Measurements from ENCODE around the gene DYNC1LI2.

The DYNC1LI2 gene

DNA sequence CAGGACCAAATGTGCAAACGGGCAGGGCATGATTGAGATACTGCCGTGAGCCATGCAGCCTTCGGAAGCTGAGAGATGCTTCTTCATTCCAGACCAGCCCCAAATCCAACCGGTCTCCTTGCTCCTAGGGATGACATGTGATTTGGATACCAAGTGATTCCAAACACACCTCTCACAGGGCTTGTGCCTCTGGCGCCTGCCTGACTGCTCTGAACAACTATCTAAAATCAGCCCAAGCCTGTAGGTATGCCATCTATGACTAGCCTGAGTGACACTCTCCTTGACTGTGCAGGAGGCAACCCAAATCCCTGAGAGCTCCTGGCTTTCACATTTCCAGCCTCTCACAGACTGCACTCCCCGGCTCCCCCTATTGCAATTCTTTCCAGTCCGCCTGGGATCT lies 20.3 kb downstream of the DYNC1LI2 start:
- H3K79me1 ChIP-seq (ENCODE audit: low read depth, low read length) = no peaks in the 10 kb centered on the region
- no peak overlapping the region for H3K27ac ChIP-seq (replicated peaks; ENCODE audit: low read length)
- peaks cover 0 to 2% of the 10 kb centered on the region in 2 donors for H3K9me3 ChIP-seq (replicated peaks in 1 of 2; ENCODE audit: control insufficient read depth in 2 of 2, insufficient read depth in 1 of 2, low read depth in 1 of 2, low read length in 2 of 2)
- no peak overlapping the region for H3K4me3 ChIP-seq (ENCODE audit: low read length in 2 of 2)
- H2BK120ac ChIP-seq (ENCODE audit: low read depth, low read length) = no peak overlapping the region
- H3K4me1 ChIP-seq (ENCODE audit: control insufficient read depth in 2 of 2, insufficient read depth in 1 of 2, low read depth in 1 of 2, low read length in 2 of 2) = no peaks in the 10 kb centered on the region
- H2BK5ac ChIP-seq (ENCODE audit: low read length) = no peak overlapping the region
- no peak overlapping the region for H4K91ac ChIP-seq (ENCODE audit: low read depth, low read length, poor library complexity)
- peaks cover 53 to 99% of the 10 kb centered on the region in 2 donors for H3K36me3 ChIP-seq (replicated peaks in 1 of 2; ENCODE audit: control insufficient read depth in 2 of 2, insufficient read depth in 2 of 2, low read length in 2 of 2)
- H2AFZ ChIP-seq (ENCODE audit: low read length) = no peak overlapping the region
- H2BK15ac ChIP-seq (ENCODE audit: low read length) = no peak overlapping the region
- H3K4me2 ChIP-seq (ENCODE audit: insufficient read depth, low read length, poor library complexity, severe bottlenecking) = no peak overlapping the region
- H3K9ac ChIP-seq (ENCODE audit: low read depth, low read length, poor library complexity) = no peak overlapping the region
- no peak overlapping the region for H3K14ac ChIP-seq (ENCODE audit: low read length)
- no peak overlapping the region for H2AK5ac ChIP-seq (ENCODE audit: low read depth, low read length)
- no peak for DNase-seq (ENCODE audit: low spot score)
- H3K18ac ChIP-seq (ENCODE audit: low read length) = no peak overlapping the region
- H4K8ac ChIP-seq (ENCODE audit: low read depth, low read length) = no peak overlapping the region
- H2BK12ac ChIP-seq (ENCODE audit: low read length) = no peak overlapping the region
- H3K27me3 ChIP-seq (ENCODE audit: control insufficient read depth in 3 of 3, insufficient read depth in 3 of 3, low read depth in 1 of 3, low read length in 3 of 3) = no peaks in the 10 kb centered on the region
- WGBS, 2 donors (ENCODE audit: extremely low coverage in 2 of 2, insufficient read length in 2 of 2, insufficient replicate concordance in 1 of 2) = no CpG with 5 or more reads among the region's 7 CpGs
- no peak overlapping the region for H3K23ac ChIP-seq (ENCODE audit: low read depth, low read length, poor library complexity)
- H3K4ac ChIP-seq (ENCODE audit: low read length) = no peak overlapping the region

DNA sequence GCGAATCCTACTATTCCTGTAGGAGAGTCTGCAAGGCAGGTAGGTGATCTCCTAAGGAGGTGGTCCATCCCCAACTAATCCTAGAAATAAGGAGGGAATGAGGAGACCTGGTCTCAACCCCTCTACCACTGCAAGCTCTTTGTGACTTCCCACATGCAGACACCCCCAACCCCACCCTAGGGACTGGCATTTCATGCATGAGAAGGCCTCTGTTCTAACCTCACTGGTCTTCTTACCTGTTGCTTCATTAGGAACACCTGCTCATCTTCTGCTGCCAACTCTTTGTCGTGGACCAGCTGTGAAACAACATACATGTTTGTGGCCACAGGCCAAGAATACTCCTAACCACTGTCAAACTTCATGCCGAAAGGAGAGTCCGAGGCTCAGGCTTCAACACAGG lies 22.6 kb downstream of the DYNC1LI2 start:
- Histone ChIP-seq H3K4me1 (ENCODE audit: control insufficient read depth in 2 of 2, insufficient read depth in 1 of 2, low read depth in 1 of 2, low read length in 2 of 2) (no peaks in the 10 kb centered on the region), H3K27ac (replicated peaks; ENCODE audit: low read length) (no peak overlapping the region), H2BK120ac (ENCODE audit: low read depth, low read length) (no peak overlapping the region), H3K9me3 (replicated peaks in 1 of 2; ENCODE audit: control insufficient read depth in 2 of 2, insufficient read depth in 1 of 2, low read depth in 1 of 2, low read length in 2 of 2) (no peaks in the 10 kb centered on the region), H2BK5ac (ENCODE audit: low read length) (no peak overlapping the region), H3K14ac (ENCODE audit: low read length) (no peak overlapping the region), H2AK5ac (ENCODE audit: low read depth, low read length) (no peak overlapping the region), H3K9ac (ENCODE audit: low read depth, low read length, poor library complexity) (no peak overlapping the region), H2BK12ac (ENCODE audit: low read length) (no peak overlapping the region), H4K91ac (ENCODE audit: low read depth, low read length, poor library complexity) (no peak overlapping the region), H2BK15ac (ENCODE audit: low read length) (no peak overlapping the region), H3K4me3 (ENCODE audit: low read length in 2 of 2) (no peak overlapping the region), H3K4ac (ENCODE audit: low read length) (no peak overlapping the region), H3K23ac (ENCODE audit: low read depth, low read length, poor library complexity) (no peak overlapping the region), H3K18ac (ENCODE audit: low read length) (no peak overlapping the region), H3K36me3 (replicated peaks in 1 of 2; ENCODE audit: control insufficient read depth in 2 of 2, insufficient read depth in 2 of 2, low read length in 2 of 2) (peaks cover 56 to 100% of the 10 kb centered on the region in 2 donors), H3K79me1 (ENCODE audit: low read depth, low read length) (no peaks in the 10 kb centered on the region), H4K8ac (ENCODE audit: low read depth, low read length) (no peak overlapping the region), H2AFZ (ENCODE audit: low read length) (no peak overlapping the region), H3K4me2 (ENCODE audit: insufficient read depth, low read length, poor library complexity, severe bottlenecking) (no peak overlapping the region), H3K27me3 (ENCODE audit: control insufficient read depth in 3 of 3, insufficient read depth in 3 of 3, low read depth in 1 of 3, low read length in 3 of 3) (no peaks in the 10 kb centered on the region)
- no CpG with 5 or more reads among the region's 4 CpGs for WGBS, 2 donors (ENCODE audit: extremely low coverage in 2 of 2, insufficient read length in 2 of 2, insufficient replicate concordance in 1 of 2)
- no peak for DNase-seq (ENCODE audit: low spot score)

- Histone ChIP-seq H3K4ac (ENCODE audit: low read length) (no peak overlapping the region), H2BK15ac (ENCODE audit: low read length) (no peak overlapping the region), H3K79me1 (ENCODE audit: low read depth, low read length) (no peaks in the 10 kb centered on the region), H2BK12ac (ENCODE audit: low read length) (no peak overlapping the region), H3K27ac (replicated peaks; ENCODE audit: low read length) (no peak overlapping the region), H2BK5ac (ENCODE audit: low read length) (no peak overlapping the region), H3K4me3 (ENCODE audit: low read length in 2 of 2) (no peak overlapping the region), H3K23ac (ENCODE audit: low read depth, low read length, poor library complexity) (no peak overlapping the region), H3K36me3 (replicated peaks in 1 of 2; ENCODE audit: control insufficient read depth in 2 of 2, insufficient read depth in 2 of 2, low read length in 2 of 2) (peaks cover 56 to 100% of the 10 kb centered on the region in 2 donors), H3K4me2 (ENCODE audit: insufficient read depth, low read length, poor library complexity, severe bottlenecking) (no peak overlapping the region), H3K27me3 (ENCODE audit: control insufficient read depth in 3 of 3, insufficient read depth in 3 of 3, low read depth in 1 of 3, low read length in 3 of 3) (no peaks in the 10 kb centered on the region), H4K91ac (ENCODE audit: low read depth, low read length, poor library complexity) (no peak overlapping the region), H4K8ac (ENCODE audit: low read depth, low read length) (no peak overlapping the region), H3K9me3 (replicated peaks in 1 of 2; ENCODE audit: control insufficient read depth in 2 of 2, insufficient read depth in 1 of 2, low read depth in 1 of 2, low read length in 2 of 2) (no peaks in the 10 kb centered on the region), H2BK120ac (ENCODE audit: low read depth, low read length) (no peak overlapping the region), H3K18ac (ENCODE audit: low read length) (no peak overlapping the region), H3K9ac (ENCODE audit: low read depth, low read length, poor library complexity) (no peak overlapping the region), H3K14ac (ENCODE audit: low read length) (no peak overlapping the region), H2AFZ (ENCODE audit: low read length) (no peak overlapping the region), H3K4me1 (ENCODE audit: control insufficient read depth in 2 of 2, insufficient read depth in 1 of 2, low read depth in 1 of 2, low read length in 2 of 2) (no peaks in the 10 kb centered on the region), H2AK5ac (ENCODE audit: low read depth, low read length) (no peak overlapping the region)
- no peak for DNase-seq (ENCODE audit: low spot score)
- no CpG with 5 or more reads among the region's 3 CpGs for WGBS, 2 donors (ENCODE audit: extremely low coverage in 2 of 2, insufficient read length in 2 of 2, insufficient replicate concordance in 1 of 2)
These were observed 23.2 kb downstream of the DYNC1LI2 start for GRCh38 chr16:66728117-66728787.

GRCh38 chr16:66720766-66721165 lies 30.6 kb downstream of the DYNC1LI2 start:
- no peak overlapping the region for H3K27ac ChIP-seq (replicated peaks; ENCODE audit: low read length)
- no peak overlapping the region for H3K18ac ChIP-seq (ENCODE audit: low read length)
- no peak overlapping the region for H3K14ac ChIP-seq (ENCODE audit: low read length)
- no peak overlapping the region for H3K9ac ChIP-seq (ENCODE audit: low read depth, low read length, poor library complexity)
- H4K91ac ChIP-seq (ENCODE audit: low read depth, low read length, poor library complexity) = no peak overlapping the region
- WGBS, 2 donors (ENCODE audit: extremely low coverage in 2 of 2, insufficient read length in 2 of 2, insufficient replicate concordance in 1 of 2) = no CpG with 5 or more reads among the region's 3 CpGs
- no peak overlapping the region for H2BK15ac ChIP-seq (ENCODE audit: low read length)
- no peak overlapping the region for H2BK5ac ChIP-seq (ENCODE audit: low read length)
- no peaks in the 10 kb centered on the region for H3K4me1 ChIP-seq (ENCODE audit: control insufficient read depth in 2 of 2, insufficient read depth in 1 of 2, low read depth in 1 of 2, low read length in 2 of 2)
- no peak overlapping the region for H3K4ac ChIP-seq (ENCODE audit: low read length)
- no peak overlapping the region for H2BK120ac ChIP-seq (ENCODE audit: low read depth, low read length)
- H3K79me1 ChIP-seq (ENCODE audit: low read depth, low read length) = no peaks in the 10 kb centered on the region
- DNase-seq (ENCODE audit: low spot score) = no peak
- no peaks in the 10 kb centered on the region for H3K9me3 ChIP-seq (replicated peaks in 1 of 2; ENCODE audit: control insufficient read depth in 2 of 2, insufficient read depth in 1 of 2, low read depth in 1 of 2, low read length in 2 of 2)
- H3K23ac ChIP-seq (ENCODE audit: low read depth, low read length, poor library complexity) = no peak overlapping the region
- H3K4me2 ChIP-seq (ENCODE audit: insufficient read depth, low read length, poor library complexity, severe bottlenecking) = no peak overlapping the region
- H3K36me3 ChIP-seq (replicated peaks in 1 of 2; ENCODE audit: control insufficient read depth in 2 of 2, insufficient read depth in 2 of 2, low read length in 2 of 2) = peaks cover 24 to 79% of the 10 kb centered on the region in 2 donors
- no peak overlapping the region for H2AK5ac ChIP-seq (ENCODE audit: low read depth, low read length)
- no peak overlapping the region for H2AFZ ChIP-seq (ENCODE audit: low read length)
- no peak overlapping the region for H3K4me3 ChIP-seq (ENCODE audit: low read length in 2 of 2)
- H3K27me3 ChIP-seq (ENCODE audit: control insufficient read depth in 3 of 3, insufficient read depth in 3 of 3, low read depth in 1 of 3, low read length in 3 of 3) = no peaks in the 10 kb centered on the region
- no peak overlapping the region for H2BK12ac ChIP-seq (ENCODE audit: low read length)
- H4K8ac ChIP-seq (ENCODE audit: low read depth, low read length) = no peak overlapping the region
